ENCODE data around the gene SPEM3.

DNA sequence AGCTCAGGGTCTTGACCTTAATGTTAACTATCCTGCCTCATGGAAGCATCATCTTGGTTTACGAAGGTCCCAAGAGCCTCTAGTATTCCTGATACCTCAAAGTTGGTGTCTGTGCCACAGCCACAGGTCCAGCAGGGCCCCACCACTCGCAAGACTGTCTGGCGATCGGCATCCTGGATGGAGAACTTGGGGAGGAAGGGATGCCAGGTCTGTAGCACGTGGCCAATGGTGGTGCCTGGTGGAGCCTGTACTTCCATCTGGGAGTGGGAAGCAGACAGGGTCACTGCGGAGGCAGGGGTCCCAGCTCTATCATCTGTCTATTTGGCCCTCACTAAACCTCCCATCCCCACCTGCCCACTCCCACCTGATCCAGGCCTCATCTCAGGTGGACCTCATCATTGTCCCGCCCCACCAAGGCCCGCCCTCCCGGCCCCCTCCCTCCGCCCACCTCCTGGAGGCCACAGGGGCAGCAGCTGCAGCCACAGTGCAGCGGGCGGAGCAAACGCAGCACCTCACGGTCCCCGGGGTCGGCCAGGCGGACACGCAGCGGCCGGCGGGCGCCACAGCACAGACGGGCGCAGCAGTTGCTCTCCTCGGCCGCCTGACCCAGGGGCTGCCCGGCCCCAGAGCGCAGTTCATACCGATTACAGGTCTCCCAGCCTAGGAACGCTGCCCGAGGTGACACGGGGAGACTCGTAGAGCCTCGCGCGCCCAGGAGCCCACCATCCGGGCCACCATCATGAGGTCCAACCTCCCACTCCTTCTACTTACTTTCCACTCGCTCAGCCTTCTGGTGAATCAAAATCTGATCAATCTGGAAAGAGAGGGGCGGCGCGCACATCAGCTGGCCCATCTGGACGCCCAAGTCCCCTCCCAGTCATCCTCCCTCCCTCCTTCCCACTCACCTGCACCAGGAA lies 35.7 kb upstream of the SPEM3 start:
- TF ChIP-seq, protein P1, sequence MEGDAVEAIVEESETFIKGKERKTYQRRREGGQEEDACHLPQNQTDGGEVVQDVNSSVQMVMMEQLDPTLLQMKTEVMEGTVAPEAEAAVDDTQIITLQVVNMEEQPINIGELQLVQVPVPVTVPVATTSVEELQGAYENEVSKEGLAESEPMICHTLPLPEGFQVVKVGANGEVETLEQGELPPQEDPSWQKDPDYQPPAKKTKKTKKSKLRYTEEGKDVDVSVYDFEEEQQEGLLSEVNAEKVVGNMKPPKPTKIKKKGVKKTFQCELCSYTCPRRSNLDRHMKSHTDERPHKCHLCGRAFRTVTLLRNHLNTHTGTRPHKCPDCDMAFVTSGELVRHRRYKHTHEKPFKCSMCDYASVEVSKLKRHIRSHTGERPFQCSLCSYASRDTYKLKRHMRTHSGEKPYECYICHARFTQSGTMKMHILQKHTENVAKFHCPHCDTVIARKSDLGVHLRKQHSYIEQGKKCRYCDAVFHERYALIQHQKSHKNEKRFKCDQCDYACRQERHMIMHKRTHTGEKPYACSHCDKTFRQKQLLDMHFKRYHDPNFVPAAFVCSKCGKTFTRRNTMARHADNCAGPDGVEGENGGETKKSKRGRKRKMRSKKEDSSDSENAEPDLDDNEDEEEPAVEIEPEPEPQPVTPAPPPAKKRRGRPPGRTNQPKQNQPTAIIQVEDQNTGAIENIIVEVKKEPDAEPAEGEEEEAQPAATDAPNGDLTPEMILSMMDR (IDR thresholded peaks at IDR 0.05 in 4 of 5, conservative IDR thresholded peaks at IDR 0.05 in 1 of 5): no peak
- no peak for TF ChIP-seq POLR2A (IDR thresholded peaks at IDR 0.05)

All from gastrocnemius medialis (tissue), 4 donors.